GM12878 (cell line): ENCODE data around the gene PREX1. TPM values are rescaled to one million over a fixed set of nuclear protein-coding genes. Genes with fewer than 3 reads are reported as not detected.
A peak's percentile ranks its signal among the peaks of the same experiment; 100 is the strongest.

Source experiments
- ATAC-seq: fragments of 200-7000 bp; cut with Tn5 transposase; 3 replicates; pipeline ENCODE4 v1.9.1; 2020; ENCODE audit warnings: mild to moderate bottlenecking, moderate library complexity
- BruUV-seq: library from RNA; stranded (reverse); fragments of 400-500 nt; replicated peaks from 2 replicates; lab custom pipeline; 2021; lab: Mats Ljungman, UMichigan
- CTCF ChIA-PET: fragments of 300-600 bp; sonication (Branson Sonifier 250); formaldehyde crosslinking; extraction: SDS; loops from one replicate; lab custom pipeline; 2021; ENCODE audit warnings: inconsistent platforms; lab: Yijun Ruan, JAX
- POLR2A ChIA-PET: fragments of 350-600 bp; formaldehyde crosslinking; extraction: SDS; loops from one replicate; lab custom pipeline; 2021; ENCODE audit warnings: inconsistent platforms; lab: Charles Lee
- RAD21 ChIA-PET: fragments of 300-600 bp; sonication (Branson Sonifier 250); formaldehyde crosslinking; loops from one replicate; lab custom pipeline; 2023; ENCODE audit warnings: antibody characterized with exemption; ENCODE audit not compliant: unreplicated experiment; lab: Charles Lee
- SMC1A ChIA-PET: fragments of 300-600 bp; sonication (Branson Sonifier 250); formaldehyde crosslinking; loops from one replicate; lab custom pipeline; 2023; ENCODE audit not compliant: unreplicated experiment, uncharacterized antibody; lab: Charles Lee
- DNase-seq: peaks from one replicate; pipeline ENCODE4 v3.0.0-alpha.2; 2011; ENCODE audit warnings: low read depth, low spot score
- FAIRE-seq: peaks from 3 replicates; lab custom pipeline; 2011; peaks lifted over from hg19 to GRCh38; lab: Jason Lieb, UNC
- H2AFZ ChIP-seq: 2 replicates; pipeline ENCODE4 v1.6.0; 2011; ENCODE audit warnings: low read depth, low read length, control low read depth; ENCODE audit not compliant: control insufficient read depth
- H3K27ac ChIP-seq: 2 replicates; pipeline ENCODE4 v1.5.1; 2011; ENCODE audit warnings: control low read depth; ENCODE audit not compliant: control insufficient read depth, insufficient read depth
- H3K27me3 ChIP-seq, 2 experiments: replicated peaks in 1 of 2; 2 replicates each; pipeline versions ENCODE4 v1.6.0 to v1.6.1; 2011; ENCODE audit warnings: low read length in 1 of 2; ENCODE audit not compliant: control insufficient read depth in 2 of 2, insufficient read depth in 2 of 2
- H3K36me3 ChIP-seq, 2 experiments: 2 replicates each; pipeline ENCODE4 v1.5.1; 2011; ENCODE audit warnings: low read length in 1 of 2; ENCODE audit not compliant: control insufficient read depth in 2 of 2, insufficient read depth in 2 of 2
- H3K4me1 ChIP-seq: 2 replicates; pipeline ENCODE4 v1.6.1; 2011; ENCODE audit warnings: mild to moderate bottlenecking, low read length, moderate library complexity, mixed read lengths; ENCODE audit not compliant: control insufficient read depth, insufficient read depth
- H3K4me2 ChIP-seq: 2 replicates; pipeline ENCODE4 v1.6.0; 2011; ENCODE audit warnings: control low read depth; ENCODE audit not compliant: control insufficient read depth, insufficient read depth
- H3K4me3 ChIP-seq: fragments of 200-600 bp; sonication (generic); 2 replicates; pipeline ENCODE4 v1.5.1; 2016
- H3K79me2 ChIP-seq: 2 replicates; pipeline ENCODE4 v1.6.0; 2011; ENCODE audit warnings: low read length; ENCODE audit not compliant: control insufficient read depth, insufficient read depth
- H3K9ac ChIP-seq: 2 replicates; pipeline ENCODE4 v1.8.0; 2011; ENCODE audit warnings: low read length, control low read depth, mixed read lengths; ENCODE audit not compliant: control insufficient read depth, insufficient read depth
- H3K9me3 ChIP-seq: replicated peaks from 3 replicates; pipeline ENCODE4 v1.5.1; 2011; ENCODE audit warnings: mild to moderate bottlenecking, low read length; ENCODE audit not compliant: control insufficient read depth, insufficient read depth
- H4K20me1 ChIP-seq: 2 replicates; pipeline ENCODE4 v1.6.0; 2011; ENCODE audit not compliant: control insufficient read depth, insufficient read depth
- ATF7 ChIP-seq: fragments of 450-650 bp; IDR thresholded peaks from 2 replicates; pipeline ENCODE4 v1.6.1; 2016; ENCODE audit warnings: low read depth, mild to moderate bottlenecking
- BCL11A ChIP-seq: IDR thresholded peaks from 2 replicates; pipeline ENCODE4 v1.6.1; 2011; ENCODE audit warnings: low read depth, low read length
- CBX3 ChIP-seq: fragments of 200-600 bp; sonication (generic); IDR thresholded peaks from 2 replicates; pipeline ENCODE4 v1.6.1; 2016; ENCODE audit warnings: low read depth, borderline replicate concordance
- CHD2 ChIP-seq: IDR thresholded peaks from 2 replicates; pipeline ENCODE4 v1.6.1; 2011; ENCODE audit warnings: low read depth, low read length, improper control_type of control experiment, borderline replicate concordance
- CREM ChIP-seq: IDR thresholded peaks from 2 replicates; pipeline ENCODE4 v1.6.1; 2014; ENCODE audit warnings: antibody characterized with exemption, low read depth
- DPF2 ChIP-seq: fragments of 450-650 bp; IDR thresholded peaks from 2 replicates; pipeline ENCODE4 v1.6.1; 2017; ENCODE audit warnings: mild to moderate bottlenecking
- ETV6 ChIP-seq, 2 experiments: fragments of 450-650 bp in 1 of 2; IDR thresholded peaks in 1 of 2; conservative IDR thresholded peaks in 1 of 2; 2 replicates each; pipeline ENCODE4 v1.6.1; 2014; ENCODE audit warnings: antibody characterized with exemption in 1 of 2, borderline replicate concordance in 1 of 2, low read depth in 1 of 2, mild to moderate bottlenecking in 1 of 2, moderate library complexity in 1 of 2
- IRF4 ChIP-seq: IDR thresholded peaks from 2 replicates; pipeline ENCODE4 v1.6.1; 2011; ENCODE audit warnings: low read depth, low read length
- KAT2A ChIP-seq: conservative IDR thresholded peaks from 2 replicates; pipeline ENCODE4 v1.6.1; 2011; ENCODE audit warnings: low read depth, low read length; ENCODE audit not compliant: control insufficient read depth
- MTA2 ChIP-seq: fragments of 450-650 bp; IDR thresholded peaks from 2 replicates; pipeline ENCODE4 v1.6.1; 2016; ENCODE audit warnings: low read depth, mild to moderate bottlenecking, moderate library complexity
- NBN ChIP-seq: fragments of 450-650 bp; IDR thresholded peaks from 2 replicates; pipeline ENCODE4 v1.6.1; 2016
- NR2C2 ChIP-seq: IDR thresholded peaks from 2 replicates; pipeline ENCODE4 v1.6.1; 2011; ENCODE audit warnings: borderline replicate concordance, low read depth; ENCODE audit not compliant: control insufficient read depth, insufficient read length
- POU2F2 ChIP-seq: IDR thresholded peaks from 3 replicates; pipeline ENCODE4 v1.6.1; 2011; ENCODE audit warnings: low read depth, mild to moderate bottlenecking, low read length, borderline replicate concordance
- RB1 ChIP-seq: fragments of 450-650 bp; formaldehyde crosslinking; IDR thresholded peaks from 2 replicates; pipeline ENCODE4 v1.6.1; 2017; ENCODE audit warnings: mild to moderate bottlenecking, borderline replicate concordance
- RUNX3 ChIP-seq: IDR thresholded peaks from 2 replicates; pipeline ENCODE4 v1.6.1; 2012; ENCODE audit warnings: low read length, inconsistent platforms
- SP1 ChIP-seq: IDR thresholded peaks from one replicate; pipeline ENCODE4 v1.6.1; 2011; ENCODE audit warnings: low read depth, low read length
- SPI1 ChIP-seq: IDR thresholded peaks from 2 replicates; pipeline ENCODE4 v1.6.1; 2011; ENCODE audit warnings: low read depth, mild to moderate bottlenecking, low read length, moderate library complexity, borderline replicate concordance; ENCODE audit not compliant: insufficient read depth
- TBL1XR1 ChIP-seq: IDR thresholded peaks from 2 replicates; pipeline ENCODE4 v1.6.1; 2012; ENCODE audit warnings: low read depth, low read length, improper control_type of control experiment
- ZNF384 ChIP-seq: IDR thresholded peaks from 2 replicates; pipeline ENCODE4 v1.6.1; 2012; ENCODE audit warnings: low read depth, mild to moderate bottlenecking, low read length, improper control_type of control experiment, borderline replicate concordance
- WGBS: methylation state at CpG from one replicate; pipeline ENCODE4 v1.1.6; 2016; ENCODE audit warnings: low lambda C conversion rate; ENCODE audit not compliant: insufficient replicate concordance, insufficient coverage; ENCODE audit errors: missing lambda C conversion rate; 5-methylcytosine and 5-hydroxymethylcytosine counted together
- in situ Hi-C: fragments of 300-500 bp; cut with MboI; formaldehyde crosslinking; loops from 9 replicates; pipeline ENCODE4 v1.14.3; 2018; ENCODE audit warnings: mixed read lengths
- intact Hi-C: fragments of 100-400 bp; cut with micrococcal nuclease; formaldehyde crosslinking; loops from one replicate; pipeline ENCODE4 v1.14.2; 2022; ENCODE audit not compliant: unreplicated experiment
- polyA plus RNA-seq, 11 experiments: library from polyadenylated mRNA; depleted of rRNA in 4 of 11; unstranded in 6 of 11; stranded (reverse) in 5 of 11; fragments of >200 nt; fragmentation: Nextera tagmentation in 4 of 11; fragmentation: Illumina TruSeq in 1 of 11; extraction: Ambion mirVana in 4 of 11; extraction: Trizol in 1 of 11; gene quantifications; 1 replicate in 1 of 11; 2 replicates in 10 of 11; pipeline versions ENCODE4 v1.2.1 to v1.2.3, GENCODE V29; 2011 to 2016; ENCODE audit warnings: inconsistent platforms in 2 of 11, missing spikeins in 2 of 11, low read depth in 1 of 11
- total RNA-seq, 4 experiments: library from RNA; depleted of rRNA in 3 of 4; stranded (reverse); fragments of >200 nt in 3 of 4; fragmentation: Illumina TruSeq in 1 of 4; extraction: Trizol in 1 of 4; gene quantifications; 2 replicates each; pipeline versions ENCODE4 v1.2.1 to v1.2.3, GENCODE V29; 2013 to 2021
- TF ChIP-seq, protein P1 (sequence below): fragments of 450-650 bp; IDR thresholded peaks from 2 replicates; pipeline ENCODE4 v1.6.1; 2016; ENCODE audit warnings: mild to moderate bottlenecking

Gene PREX1
- total and polyA plus RNA-seq, 10 of the 15 experiments (the other 5 are each of a cell fraction or from before 2014, with no cell fraction given), result 2.6 to 114 (median 38.9) TPM

DNA sequence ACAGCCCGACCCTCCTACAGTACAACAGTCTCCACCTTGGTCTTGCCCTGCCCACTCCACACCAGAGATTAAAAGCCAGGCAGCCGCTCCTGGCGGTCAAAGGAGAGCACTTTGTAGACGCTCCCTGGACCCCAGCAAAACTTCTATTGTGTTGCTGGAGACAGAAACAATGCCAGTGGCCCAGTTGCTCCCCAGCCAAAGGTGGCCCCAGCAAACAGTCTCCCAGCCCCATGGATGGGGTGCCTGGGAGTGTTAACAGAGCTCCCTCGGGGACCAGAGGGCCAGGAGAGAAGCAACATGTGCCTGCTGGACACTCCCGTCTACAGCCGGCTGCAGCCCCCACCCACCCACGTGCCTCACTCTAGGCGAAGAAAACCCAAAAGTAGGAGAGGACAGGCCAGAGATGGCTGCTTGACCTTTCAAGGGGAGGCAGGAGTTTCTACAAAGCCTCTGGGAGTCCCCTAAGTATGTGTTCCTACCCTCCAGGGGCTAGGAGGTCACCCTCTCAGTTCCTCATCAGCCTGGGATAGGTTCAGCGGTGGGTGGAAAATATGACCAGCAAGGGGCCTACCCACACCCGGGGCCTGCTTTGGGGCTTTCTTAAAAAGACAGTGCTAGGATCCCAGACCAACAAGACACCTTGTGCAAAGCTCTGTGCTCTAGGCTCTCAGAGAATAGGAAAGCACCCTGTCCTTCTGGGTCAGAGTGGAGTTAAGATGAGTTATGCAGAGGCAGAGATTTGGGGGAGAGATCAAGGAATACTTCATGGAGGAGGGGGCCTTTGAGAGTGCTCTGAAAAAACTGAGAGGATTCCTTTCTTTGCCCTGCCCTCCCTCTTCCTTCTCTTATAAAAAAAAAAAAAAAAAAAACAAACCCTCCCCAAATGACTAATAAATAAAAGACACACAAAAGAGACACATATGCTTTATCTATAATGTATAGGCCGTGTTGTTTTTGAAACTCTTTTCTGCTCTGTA is 19.0 kb upstream of the PREX1 start:
- peak overlapping the region; percentile 91 for H3K27ac ChIP-seq
- peak; percentile 92 for TF ChIP-seq RUNX3
- TF ChIP-seq DPF2, result peak; percentile 96
- peak; percentile 97 for TF ChIP-seq SPI1
- peak; percentile 95 for TF ChIP-seq ATF7
- TF ChIP-seq IRF4, result peak; percentile 92
- TF ChIP-seq ZNF384, result peak; percentile 70
- peak; percentile 30; the same call in 1 of the 2 replicates for TF ChIP-seq RB1
- TF ChIP-seq, protein P1, sequence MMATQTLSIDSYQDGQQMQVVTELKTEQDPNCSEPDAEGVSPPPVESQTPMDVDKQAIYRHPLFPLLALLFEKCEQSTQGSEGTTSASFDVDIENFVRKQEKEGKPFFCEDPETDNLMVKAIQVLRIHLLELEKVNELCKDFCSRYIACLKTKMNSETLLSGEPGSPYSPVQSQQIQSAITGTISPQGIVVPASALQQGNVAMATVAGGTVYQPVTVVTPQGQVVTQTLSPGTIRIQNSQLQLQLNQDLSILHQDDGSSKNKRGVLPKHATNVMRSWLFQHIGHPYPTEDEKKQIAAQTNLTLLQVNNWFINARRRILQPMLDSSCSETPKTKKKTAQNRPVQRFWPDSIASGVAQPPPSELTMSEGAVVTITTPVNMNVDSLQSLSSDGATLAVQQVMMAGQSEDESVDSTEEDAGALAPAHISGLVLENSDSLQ, result no peak
- TF ChIP-seq BCL11A, result peak; percentile 96
- peak; percentile 88 for TF ChIP-seq MTA2
- TF ChIP-seq ETV6 (conservative IDR thresholded peaks at IDR 0.05 in 1 of 2, IDR thresholded peaks at IDR 0.05 in 1 of 2; ENCODE audit: borderline replicate concordance in 1 of 2, low read depth in 1 of 2), result peak in 1 of 2 experiments; percentile 55; a peak in 1 of 4 replicates
- peak; percentile 69; the same call in 1 of the 2 replicates for TF ChIP-seq CHD2
- no peak for TF ChIP-seq CBX3
- peak; percentile 84; the same call in 1 of the 2 replicates for TF ChIP-seq NBN
- TF ChIP-seq TBL1XR1, result peak; percentile 94
- peak; percentile 91 for TF ChIP-seq SP1
- TF ChIP-seq KAT2A, result no peak
- peak; percentile 94 for TF ChIP-seq CREM
- TF ChIP-seq POU2F2, result peak; percentile 71; the same call in 2 of the 3 replicates
- no peak for TF ChIP-seq NR2C2

More for the DNA sequence above, 19.0 kb upstream of the PREX1 start:
- ATAC-seq, result peak; percentile 97
- BruUV-seq, result TSS peak; percentile 88
- ChIA-PET POLR2A (interaction anchor here (0.7 to 6.3 kb wide), 8 partner anchors 14 to 107 kb away, joined by 3 to 45 read pairs (median 4); partner anchors contain the start of gene PREX1), SMC1A (interaction anchor here (0.7 to 4.4 kb wide), 9 partner anchors 11 to 129 kb away, joined by 3 to 36 read pairs (median 4); partner anchors contain the start of gene PREX1), CTCF (interaction anchor here (0.6 to 2.9 kb wide), 7 partner anchors 14 to 476 kb away, joined by 3 to 14 read pairs (median 3); no protein-coding TSS in a partner anchor), RAD21 (interaction anchor here (1.0 to 3.3 kb wide), 13 partner anchors 10 to 108 kb away, joined by 3 to 18 read pairs (median 5); no protein-coding TSS in a partner anchor)
- no peak overlapping the region; the same call in 1 of the 2 replicates for H3K4me3 ChIP-seq
- H3K4me1 ChIP-seq, result peaks cover 36% of the 10 kb centered on the region
- no peaks in the 10 kb centered on the region for H3K27me3 ChIP-seq
- H4K20me1 ChIP-seq, result no peaks in the 10 kb centered on the region
- peak overlapping the region; percentile 82 for H3K4me2 ChIP-seq
- H2AFZ ChIP-seq, result peak overlapping the region; percentile 53
- H3K79me2 ChIP-seq, result no peaks in the 10 kb centered on the region
- in situ Hi-C loops (no loop called here), intact Hi-C loops (loop anchor here (1.0 to 5.0 kb wide), 4 partner anchors 19 to 75 kb away; partner anchors contain the start of gene ARFGEF2)
- peak; percentile 75 for FAIRE-seq
- 12% methylated on average over 12 of the region's 12 CpGs for WGBS
- peak overlapping the region; percentile 64 for H3K9ac ChIP-seq
- no peaks in the 10 kb centered on the region; the same call in 2 of the 3 replicates for H3K9me3 ChIP-seq
- H3K36me3 ChIP-seq, result no peaks in the 10 kb centered on the region
- peak; percentile 93 for DNase-seq
